GM21423 (cell line): ENCODE results near the gene DIPK1A.
"Not testable (repeated sequence)": the region's sequence is repeated elsewhere in the genome, so short reads cannot be mapped to it uniquely, and the experiment has no call there.

Experiments used
- ATAC-seq: cut with Tn5 transposase; IDR thresholded peaks from one replicate; pipeline ENCODE4 v1.9.1; 2021; ENCODE audit warnings: mild to moderate bottlenecking, moderate library complexity; ENCODE audit not compliant: unreplicated experiment

DIPK1A gene

GRCh38 chr1:92980732-92981647, 19.7 kb upstream of the DIPK1A start:
- peak; percentile 58 for ATAC-seq

GRCh38 chr1:92975551-92976232, 14.4 kb upstream of the DIPK1A start:
- ATAC-seq, result peak; percentile 84

- ATAC-seq, result not testable (repeated sequence)
Measured at GRCh38 chr1:92974112-92974511, 12.8 kb upstream of the DIPK1A start.

- ATAC-seq, result no peak
Measured at GRCh38 chr1:92973203-92973897, 12.1 kb upstream of the DIPK1A start.

- no peak for ATAC-seq
Measured at GRCh38 chr1:92972409-92973129, 11.3 kb upstream of the DIPK1A start.

- ATAC-seq, result not testable (repeated sequence)
Measured at GRCh38 chr1:92971932-92972331, 10.7 kb upstream of the DIPK1A start.

GRCh38 chr1:92970990-92971689, 9.9 kb upstream of the DIPK1A start:
- no peak for ATAC-seq

GRCh38 chr1:92969517-92969916, 8.3 kb upstream of the DIPK1A start:
- ATAC-seq, result no peak

GRCh38 chr1:92968138-92969032, 7.1 kb upstream of the DIPK1A start:
- peak; percentile 50 for ATAC-seq

GRCh38 chr1:92964998-92965397, 3.7 kb upstream of the DIPK1A start:
- ATAC-seq, result no peak

- ATAC-seq, result no peak
Measured at GRCh38 chr1:92964316-92964715, 3.1 kb upstream of the DIPK1A start.

- ATAC-seq, result peak; percentile 63
Measured at GRCh38 chr1:92961896-92962752, 862 bp upstream of the DIPK1A start.

GRCh38 chr1:92960395-92961130, 699 bp downstream of the DIPK1A start:
- peak; percentile 27 for ATAC-seq

- no peak for ATAC-seq
Measured at GRCh38 chr1:92958203-92958970, 2.9 kb downstream of the DIPK1A start.

- ATAC-seq, result no peak
Measured at GRCh38 chr1:92957030-92957734, 4.1 kb downstream of the DIPK1A start.
